Neural cell (in vitro differentiated cells): ENCODE results near the gene MAP4K3. TPM values are rescaled to one million over a fixed set of nuclear protein-coding genes. Genes with fewer than 3 reads are reported as not detected.

Source experiments
- H2AFZ ChIP-seq: fragments of 200-600, 300-800 bp; sonication (generic), shearing (Covaris generic); 2 replicates; pipeline ENCODE4 v1.6.0; 2014; ENCODE audit warnings: low read depth, mild to moderate bottlenecking, antibody characterized with exemption, low read length, moderate library complexity
- H3F3A ChIP-seq: fragments of 200-600 bp; shearing (Covaris generic); 2 replicates; pipeline ENCODE4 v1.6.1; 2016; ENCODE audit warnings: mild to moderate bottlenecking, moderate library complexity, mixed read lengths, antibody characterized with exemption, low read length; ENCODE audit not compliant: insufficient read depth, poor library complexity, severe bottlenecking
- H3K27ac ChIP-seq: fragments of 200-600, 300-800 bp; sonication (generic), shearing (Covaris generic); 2 replicates; pipeline ENCODE4 v1.5.1; 2014; ENCODE audit warnings: mild to moderate bottlenecking, low read length, moderate library complexity
- H3K27me3 ChIP-seq: fragments of 300-800, 200-600 bp; sonication (generic), shearing (Covaris generic); 2 replicates; pipeline ENCODE4 v1.6.0; 2014; ENCODE audit warnings: mild to moderate bottlenecking, low read depth, low read length, moderate library complexity; ENCODE audit not compliant: insufficient read depth
- H3K36me3 ChIP-seq: fragments of 300-800, 200-600 bp; sonication (generic), shearing (Covaris generic); 2 replicates; pipeline ENCODE4 v1.5.1; 2014; ENCODE audit warnings: mild to moderate bottlenecking, antibody characterized with exemption, low read length, moderate library complexity; ENCODE audit not compliant: insufficient read depth
- H3K4me2 ChIP-seq: fragments of 300-800, 200-600 bp; sonication (generic), shearing (Covaris generic); 2 replicates; pipeline ENCODE4 v1.6.0; 2014; ENCODE audit warnings: mild to moderate bottlenecking, low read length
- H3K4me3 ChIP-seq: fragments of 300-800, 200-600 bp; sonication (generic), shearing (Covaris generic); 2 replicates; pipeline ENCODE4 v1.5.1; 2014; ENCODE audit warnings: mild to moderate bottlenecking, low read length, moderate library complexity
- H3K79me2 ChIP-seq: fragments of 200-600 bp; shearing (Covaris generic); replicated peaks from 2 replicates; pipeline ENCODE4 v1.6.0; 2014; ENCODE audit warnings: mild to moderate bottlenecking, low read length, moderate library complexity; ENCODE audit not compliant: insufficient read depth
- H3K9ac ChIP-seq: fragments of 300-800, 200-600 bp; sonication (generic), shearing (Covaris generic); 2 replicates; pipeline ENCODE4 v1.6.1; 2016; ENCODE audit warnings: mild to moderate bottlenecking, low read length, mixed read lengths
- H3K9me2 ChIP-seq: fragments of 200-600 bp; shearing (Covaris generic); 2 replicates; pipeline ENCODE4 v1.6.1; 2016; ENCODE audit warnings: mild to moderate bottlenecking, low read length, mixed read lengths; ENCODE audit not compliant: insufficient read depth
- H3K9me3 ChIP-seq: fragments of 200-600, 300-800 bp; sonication (generic), shearing (Covaris generic); 2 replicates; pipeline ENCODE4 v1.6.1; 2016; ENCODE audit warnings: mild to moderate bottlenecking, mixed run types, low read length, moderate library complexity, mixed read lengths
- H4K20me1 ChIP-seq: fragments of 200-600 bp; shearing (Covaris generic); 2 replicates; pipeline ENCODE4 v1.6.1; 2016; ENCODE audit warnings: mild to moderate bottlenecking, mixed run types; ENCODE audit not compliant: insufficient read depth
- CTCF ChIP-seq: fragments of 450-650 bp; IDR thresholded peaks from 2 replicates; pipeline ENCODE4 v1.5.1; 2014; ENCODE audit warnings: antibody characterized with exemption, mild to moderate bottlenecking, moderate library complexity; ENCODE audit not compliant: poor library complexity, severe bottlenecking
- EP300 ChIP-seq: fragments of 450-650 bp; conservative IDR thresholded peaks from 2 replicates; pipeline ENCODE4 v1.6.1; 2014; ENCODE audit warnings: antibody characterized with exemption, mild to moderate bottlenecking, moderate library complexity; ENCODE audit not compliant: poor library complexity, severe bottlenecking
- EZH2 ChIP-seq: fragments of 200-600, 300-800 bp; shearing (Covaris generic), sonication (generic); IDR thresholded peaks from 2 replicates; pipeline ENCODE4 v1.6.1; 2014; ENCODE audit warnings: antibody characterized with exemption, low read length, borderline replicate concordance, mild to moderate bottlenecking; ENCODE audit not compliant: insufficient read depth, poor library complexity, severe bottlenecking
- MXI1 ChIP-seq: fragments of 450-650 bp; conservative IDR thresholded peaks from 2 replicates; pipeline ENCODE4 v1.6.1; 2014; ENCODE audit warnings: antibody characterized with exemption, mild to moderate bottlenecking; ENCODE audit not compliant: poor library complexity, severe bottlenecking
- POLR2AphosphoS5 ChIP-seq: IDR thresholded peaks from 2 replicates; pipeline ENCODE4 v1.6.1; 2012
- RAD21 ChIP-seq: fragments of 450-650 bp; conservative IDR thresholded peaks from 2 replicates; pipeline ENCODE4 v1.6.1; 2014; ENCODE audit warnings: antibody characterized with exemption, mild to moderate bottlenecking, moderate library complexity
- SMC3 ChIP-seq: fragments of 450-650 bp; conservative IDR thresholded peaks from 2 replicates; pipeline ENCODE4 v1.6.1; 2014; ENCODE audit warnings: antibody characterized with exemption, mild to moderate bottlenecking, moderate library complexity; ENCODE audit not compliant: poor library complexity
- TAF1 ChIP-seq: IDR thresholded peaks from 2 replicates; pipeline ENCODE4 v1.6.1; 2012; ENCODE audit warnings: low read depth
- polyA plus RNA-seq: library from polyadenylated mRNA; depleted of rRNA; stranded (reverse); fragments of >200 nt; gene quantifications from 2 replicates; pipeline ENCODE4 v1.2.3, GENCODE V29; 2014
- TF ChIP-seq, protein P1 (sequence below): IDR thresholded peaks from 2 replicates; pipeline ENCODE4 v1.6.1; 2012; ENCODE audit warnings: borderline replicate concordance

The MAP4K3 gene
- polyA plus RNA-seq, 1 donor from 2014 or later = 105 TPM

GRCh38 chr2:39265315-39265714 is 171.8 kb downstream of the MAP4K3 start:
- Histone ChIP-seq H4K20me1 (no peaks in the 10 kb centered on the region), H3K79me2 (no peaks in the 10 kb centered on the region), H3K9me2 (no peaks in the 10 kb centered on the region), H3K4me2 (no peak overlapping the region), H3K27me3 (no peaks in the 10 kb centered on the region), H3K9ac (no peak overlapping the region), H3K27ac (no peak overlapping the region), H3F3A (no peaks in the 10 kb centered on the region), H3K4me3 (no peak overlapping the region), H3K9me3 (no peaks in the 10 kb centered on the region), H3K36me3 (no peaks in the 10 kb centered on the region), H2AFZ (no peak overlapping the region)
- TF ChIP-seq EZH2 = no peak
- no peak for TF ChIP-seq RAD21
- no peak for TF ChIP-seq CTCF
- no peak for TF ChIP-seq MXI1
- no peak for TF ChIP-seq TAF1
- no peak for TF ChIP-seq POLR2AphosphoS5
- TF ChIP-seq, protein P1, sequence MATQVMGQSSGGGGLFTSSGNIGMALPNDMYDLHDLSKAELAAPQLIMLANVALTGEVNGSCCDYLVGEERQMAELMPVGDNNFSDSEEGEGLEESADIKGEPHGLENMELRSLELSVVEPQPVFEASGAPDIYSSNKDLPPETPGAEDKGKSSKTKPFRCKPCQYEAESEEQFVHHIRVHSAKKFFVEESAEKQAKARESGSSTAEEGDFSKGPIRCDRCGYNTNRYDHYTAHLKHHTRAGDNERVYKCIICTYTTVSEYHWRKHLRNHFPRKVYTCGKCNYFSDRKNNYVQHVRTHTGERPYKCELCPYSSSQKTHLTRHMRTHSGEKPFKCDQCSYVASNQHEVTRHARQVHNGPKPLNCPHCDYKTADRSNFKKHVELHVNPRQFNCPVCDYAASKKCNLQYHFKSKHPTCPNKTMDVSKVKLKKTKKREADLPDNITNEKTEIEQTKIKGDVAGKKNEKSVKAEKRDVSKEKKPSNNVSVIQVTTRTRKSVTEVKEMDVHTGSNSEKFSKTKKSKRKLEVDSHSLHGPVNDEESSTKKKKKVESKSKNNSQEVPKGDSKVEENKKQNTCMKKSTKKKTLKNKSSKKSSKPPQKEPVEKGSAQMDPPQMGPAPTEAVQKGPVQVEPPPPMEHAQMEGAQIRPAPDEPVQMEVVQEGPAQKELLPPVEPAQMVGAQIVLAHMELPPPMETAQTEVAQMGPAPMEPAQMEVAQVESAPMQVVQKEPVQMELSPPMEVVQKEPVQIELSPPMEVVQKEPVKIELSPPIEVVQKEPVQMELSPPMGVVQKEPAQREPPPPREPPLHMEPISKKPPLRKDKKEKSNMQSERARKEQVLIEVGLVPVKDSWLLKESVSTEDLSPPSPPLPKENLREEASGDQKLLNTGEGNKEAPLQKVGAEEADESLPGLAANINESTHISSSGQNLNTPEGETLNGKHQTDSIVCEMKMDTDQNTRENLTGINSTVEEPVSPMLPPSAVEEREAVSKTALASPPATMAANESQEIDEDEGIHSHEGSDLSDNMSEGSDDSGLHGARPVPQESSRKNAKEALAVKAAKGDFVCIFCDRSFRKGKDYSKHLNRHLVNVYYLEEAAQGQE = no peak
- TF ChIP-seq EP300 = no peak

GRCh38 chr2:39264733-39265132 is 172.4 kb downstream of the MAP4K3 start:
- Histone ChIP-seq H3K36me3 (no peaks in the 10 kb centered on the region), H2AFZ (no peak overlapping the region), H3K9me3 (no peaks in the 10 kb centered on the region), H3K79me2 (no peaks in the 10 kb centered on the region), H3K4me2 (no peak overlapping the region), H3K27ac (no peak overlapping the region), H3K4me3 (no peak overlapping the region), H3K9ac (no peak overlapping the region), H3K9me2 (no peaks in the 10 kb centered on the region), H3F3A (no peaks in the 10 kb centered on the region), H4K20me1 (no peaks in the 10 kb centered on the region), H3K27me3 (no peaks in the 10 kb centered on the region)
- TF ChIP-seq, protein P1 = no peak
- TF ChIP-seq CTCF = no peak
- TF ChIP-seq TAF1 = no peak
- no peak for TF ChIP-seq EP300
- no peak for TF ChIP-seq MXI1
- no peak for TF ChIP-seq SMC3
- no peak for TF ChIP-seq POLR2AphosphoS5
- TF ChIP-seq RAD21 = no peak
- TF ChIP-seq EZH2 = no peak
